ENCODE data around the gene MYADML2.
"Not testable (repeated sequence)": the region's sequence is repeated elsewhere in the genome, so short reads cannot be mapped to it uniquely, and the experiment has no call there.

Gene MYADML2, protein sequence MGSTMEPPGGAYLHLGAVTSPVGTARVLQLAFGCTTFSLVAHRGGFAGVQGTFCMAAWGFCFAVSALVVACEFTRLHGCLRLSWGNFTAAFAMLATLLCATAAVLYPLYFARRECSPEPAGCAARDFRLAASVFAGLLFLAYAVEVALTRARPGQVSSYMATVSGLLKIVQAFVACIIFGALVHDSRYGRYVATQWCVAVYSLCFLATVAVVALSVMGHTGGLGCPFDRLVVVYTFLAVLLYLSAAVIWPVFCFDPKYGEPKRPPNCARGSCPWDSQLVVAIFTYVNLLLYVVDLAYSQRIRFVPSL

DNA sequence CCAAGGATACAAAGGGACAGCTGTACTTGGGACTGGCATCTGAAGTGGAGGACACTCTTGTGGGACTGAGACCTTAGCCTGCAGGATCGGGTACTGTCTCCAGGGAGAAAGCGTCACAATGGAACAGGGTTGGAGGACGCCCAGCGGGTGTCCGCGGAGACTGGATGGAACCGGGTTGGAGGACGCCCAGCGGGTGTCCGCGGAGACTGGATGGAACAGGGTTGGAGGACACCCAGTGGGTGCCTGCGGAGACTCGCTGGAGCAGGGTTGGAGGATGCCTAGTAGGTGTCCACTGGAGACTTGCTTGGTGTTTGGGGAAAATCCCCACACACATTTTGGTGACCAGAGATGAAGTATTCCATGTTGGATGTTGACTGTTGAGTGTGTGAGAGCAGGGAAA lies at the start of gene MYADML2:
Gene MYADML2 (minus strand): TSS at position 45 of the 400 bp plus-strand sequence. CDS start 5,492 bp downstream, outside the sequence.
- DNase-seq (ENCODE audit: low spot score) = no peak

DNA sequence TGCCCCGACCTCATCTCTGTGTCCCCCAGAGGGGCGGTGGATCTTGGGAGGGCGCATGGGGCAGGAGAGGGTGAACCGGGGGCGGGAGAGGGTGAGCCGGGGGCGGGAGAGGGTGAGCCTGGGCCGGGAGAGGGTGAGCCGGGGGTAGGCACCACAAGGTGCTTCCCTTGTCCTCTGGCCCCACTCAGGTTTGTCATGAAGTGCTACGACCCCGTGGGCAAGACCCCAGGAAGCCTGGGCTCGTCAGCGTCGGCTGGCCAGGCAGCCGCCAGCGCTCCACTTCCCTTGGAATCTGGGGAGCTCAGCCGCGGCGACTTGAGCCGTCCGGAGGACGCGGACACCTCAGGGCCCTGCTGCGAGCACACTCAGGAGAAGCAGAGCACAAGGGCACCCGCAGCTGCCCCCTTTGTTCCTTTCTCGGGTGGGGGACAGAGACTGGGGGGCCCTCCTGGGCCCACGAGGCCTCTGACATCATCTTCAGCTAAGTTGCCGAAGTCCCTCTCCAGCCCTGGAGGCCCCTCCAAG lies 49.3 kb upstream of the MYADML2 start:
- DNase-seq (ENCODE audit: low spot score) = no peak

DNA sequence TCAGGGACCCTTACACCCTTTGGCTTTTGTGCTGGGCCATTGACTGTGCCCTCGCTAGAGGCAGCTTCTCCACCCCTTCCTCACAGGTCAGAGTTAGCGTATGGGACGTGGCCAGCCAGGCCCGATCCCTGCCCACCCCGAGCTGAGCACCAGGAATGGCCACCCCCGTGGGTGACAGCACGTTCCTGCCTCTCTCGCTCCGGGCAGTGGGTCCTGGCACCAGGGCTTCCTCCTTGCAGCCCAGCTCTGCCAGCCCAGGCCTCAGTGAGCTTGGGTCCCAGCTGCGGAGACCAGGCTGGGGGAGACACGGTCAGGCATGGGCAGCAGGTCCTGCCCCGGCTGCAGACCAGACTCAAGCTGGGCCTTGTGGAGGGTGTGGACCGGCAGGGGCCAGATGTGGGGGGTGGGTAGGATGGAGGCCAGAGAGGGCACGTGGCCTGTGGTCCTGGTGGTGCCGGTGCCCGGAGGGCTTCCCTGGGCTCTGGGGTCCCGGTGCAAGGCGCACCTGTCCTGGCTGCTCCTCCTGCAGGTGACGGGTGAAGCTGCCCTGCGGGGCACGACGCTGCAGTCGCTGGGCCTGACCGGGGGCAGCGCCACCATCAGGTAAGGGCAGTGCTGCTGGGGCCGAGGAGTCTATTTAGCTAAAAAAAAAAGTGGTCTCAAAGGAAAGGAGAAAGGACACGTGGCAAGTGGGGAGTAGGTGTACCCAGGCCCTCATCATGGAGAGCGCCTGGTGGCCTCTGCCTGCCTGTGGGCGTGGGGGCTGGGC lies 48.6 kb upstream of the MYADML2 start:
- DNase-seq (ENCODE audit: low spot score) = no peak

DNA sequence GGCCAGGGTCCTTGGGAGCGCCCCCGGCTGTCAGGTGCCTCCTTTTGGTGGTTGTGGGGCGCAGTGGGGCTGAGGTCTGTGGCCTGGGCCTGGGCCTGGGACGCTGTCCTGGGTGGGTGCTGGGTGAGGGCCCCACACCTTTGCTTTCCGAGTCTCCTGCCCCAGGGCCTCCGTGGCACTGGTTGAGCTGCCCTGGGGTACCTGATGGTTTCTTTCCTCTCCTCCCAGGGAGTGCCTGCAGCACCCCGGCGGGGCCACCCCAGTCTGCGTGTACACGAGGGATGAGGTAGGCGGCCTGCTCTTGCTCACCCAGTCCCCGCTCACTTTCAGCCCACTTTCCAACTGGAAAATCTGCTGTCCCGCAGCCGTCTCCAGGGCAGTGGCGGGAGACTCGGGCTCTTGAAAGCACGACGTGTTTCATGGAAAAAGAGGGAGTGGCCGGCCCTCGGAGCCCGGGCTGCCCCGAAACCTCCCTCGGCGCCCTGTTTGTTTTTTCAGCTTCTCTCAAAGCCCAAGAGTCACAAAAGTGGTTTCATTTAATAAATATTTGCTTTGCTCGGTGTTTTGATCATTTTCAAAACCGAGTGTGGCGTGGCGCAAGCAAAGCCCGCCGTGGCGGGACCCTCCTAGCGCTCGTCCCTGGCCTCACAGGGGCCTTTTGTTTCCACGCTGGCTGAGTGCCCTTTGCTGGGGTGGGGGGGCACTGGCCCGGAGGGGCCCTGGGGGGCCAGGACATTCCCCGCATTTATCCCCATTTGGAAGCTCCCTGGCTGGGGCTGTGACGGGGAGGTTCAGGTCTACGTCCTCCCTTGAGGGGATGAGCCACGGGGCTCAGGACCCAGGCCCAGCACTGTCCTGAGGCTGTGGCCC lies 47.8 kb upstream of the MYADML2 start:
- no peak for DNase-seq (ENCODE audit: low spot score)

DNA sequence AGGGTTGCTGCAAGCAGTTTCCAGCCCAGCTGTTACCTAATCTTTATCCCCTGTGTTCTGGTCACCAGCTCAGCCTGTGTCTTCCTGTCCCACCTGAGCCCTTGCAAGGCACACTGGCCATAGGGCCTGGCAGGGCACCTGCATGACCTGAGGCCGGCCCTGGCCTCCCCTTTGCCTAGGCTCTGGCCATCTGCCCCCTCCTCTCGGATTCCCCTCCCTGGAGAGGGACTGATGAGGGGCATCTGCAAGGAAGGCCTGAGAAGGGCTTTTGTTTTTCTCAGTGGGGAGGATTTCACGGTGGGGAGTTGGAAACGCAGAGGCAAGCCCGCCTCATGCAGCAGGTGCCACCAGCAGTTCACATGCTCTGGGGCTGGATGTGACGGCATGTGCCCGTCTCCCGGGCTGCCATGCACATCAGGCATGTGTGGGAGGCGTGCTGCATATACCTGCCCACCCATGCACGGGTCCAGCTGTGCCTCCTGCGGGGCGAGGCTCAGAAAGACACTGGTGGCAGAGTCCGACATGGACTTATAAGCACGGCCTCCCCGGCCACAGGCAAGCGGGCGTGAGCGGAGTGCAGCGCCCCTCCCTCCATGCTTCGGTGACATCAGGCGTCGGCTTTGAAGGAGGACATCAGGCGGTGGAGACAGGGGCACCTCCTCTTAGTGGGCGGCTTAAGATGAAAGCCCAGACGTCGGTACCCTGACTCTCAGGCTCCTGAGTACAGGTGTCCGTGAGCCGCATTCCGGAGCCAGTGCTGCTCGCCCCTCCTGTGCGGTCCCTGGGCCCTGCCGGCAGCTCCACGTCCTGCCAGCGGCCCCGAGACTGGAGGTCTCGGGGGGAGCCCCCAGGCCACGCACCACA lies 46.9 kb upstream of the MYADML2 start:
- DNase-seq (ENCODE audit: low spot score) = no peak

DNA sequence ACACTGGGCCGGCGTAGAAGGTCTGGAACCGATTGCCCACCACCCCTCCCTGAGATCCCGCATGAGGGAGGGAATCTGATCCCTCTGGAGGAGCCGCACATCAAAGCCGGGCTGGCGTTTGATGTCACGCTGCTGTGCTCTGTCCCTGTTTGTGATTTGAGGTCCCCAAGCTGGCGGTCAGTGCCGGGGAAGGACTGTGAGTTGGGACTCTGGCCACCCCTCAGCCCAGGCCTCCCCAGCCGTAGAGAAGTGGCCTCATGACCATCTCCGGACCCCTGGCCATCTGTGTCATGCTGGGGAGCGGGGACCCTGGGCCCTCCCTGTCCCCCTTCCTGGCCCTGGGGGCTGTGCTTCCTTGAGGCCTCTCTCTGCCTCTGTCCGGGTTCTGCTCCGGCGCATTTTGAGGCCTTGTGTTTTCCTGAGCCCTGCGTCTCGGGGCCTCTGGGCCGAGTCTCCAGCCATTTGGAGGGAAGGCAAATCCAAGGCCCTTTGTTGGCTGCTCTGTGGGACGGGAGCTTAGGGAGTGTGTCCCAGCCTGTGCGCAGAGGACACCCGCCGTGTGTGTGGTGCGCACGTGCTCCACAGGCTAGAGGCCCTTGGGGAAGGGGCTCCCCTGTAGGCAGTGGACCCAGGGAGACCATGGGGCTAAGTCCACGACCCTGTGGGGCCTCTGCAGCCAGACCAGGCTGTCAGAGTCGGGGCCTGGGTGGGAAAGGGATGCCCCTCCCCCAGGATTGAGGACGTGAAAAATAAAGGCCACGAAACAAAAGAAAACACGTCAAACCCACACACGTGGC lies 45.5 kb upstream of the MYADML2 start:
- no peak for DNase-seq (ENCODE audit: low spot score)

DNA sequence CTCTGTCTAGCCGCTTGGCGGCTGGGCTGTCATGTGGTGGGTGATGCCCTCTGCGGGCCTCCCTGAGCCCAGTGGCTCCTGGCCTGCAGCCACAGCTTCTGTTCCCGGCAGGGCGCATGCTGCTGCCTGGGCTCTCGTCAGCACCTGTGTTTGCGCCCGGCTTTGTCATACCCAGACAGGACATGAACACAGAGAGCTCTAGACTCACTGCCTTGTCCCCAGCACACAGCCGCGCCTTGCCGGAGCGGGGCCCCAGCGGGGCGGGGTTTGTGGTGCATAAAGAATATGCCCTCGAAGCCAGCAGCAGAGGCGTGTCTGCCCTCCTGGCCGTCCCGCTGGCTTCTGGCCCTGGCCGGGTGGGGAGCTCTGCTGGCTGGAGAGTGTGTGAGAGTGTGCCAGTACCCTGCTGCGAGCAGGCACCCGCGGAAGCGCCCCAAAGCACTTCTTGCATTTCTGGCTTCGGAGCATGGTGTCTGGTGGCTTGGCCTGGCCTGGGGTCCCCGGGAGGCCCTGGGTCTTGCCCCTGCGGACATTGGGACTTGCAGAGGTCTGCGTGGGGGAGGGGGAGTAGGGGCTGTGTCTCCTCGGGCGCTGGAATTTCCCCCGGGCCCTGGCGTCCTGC lies 44.8 kb upstream of the MYADML2 start:
- DNase-seq (ENCODE audit: low spot score) = peak; percentile 61

DNA sequence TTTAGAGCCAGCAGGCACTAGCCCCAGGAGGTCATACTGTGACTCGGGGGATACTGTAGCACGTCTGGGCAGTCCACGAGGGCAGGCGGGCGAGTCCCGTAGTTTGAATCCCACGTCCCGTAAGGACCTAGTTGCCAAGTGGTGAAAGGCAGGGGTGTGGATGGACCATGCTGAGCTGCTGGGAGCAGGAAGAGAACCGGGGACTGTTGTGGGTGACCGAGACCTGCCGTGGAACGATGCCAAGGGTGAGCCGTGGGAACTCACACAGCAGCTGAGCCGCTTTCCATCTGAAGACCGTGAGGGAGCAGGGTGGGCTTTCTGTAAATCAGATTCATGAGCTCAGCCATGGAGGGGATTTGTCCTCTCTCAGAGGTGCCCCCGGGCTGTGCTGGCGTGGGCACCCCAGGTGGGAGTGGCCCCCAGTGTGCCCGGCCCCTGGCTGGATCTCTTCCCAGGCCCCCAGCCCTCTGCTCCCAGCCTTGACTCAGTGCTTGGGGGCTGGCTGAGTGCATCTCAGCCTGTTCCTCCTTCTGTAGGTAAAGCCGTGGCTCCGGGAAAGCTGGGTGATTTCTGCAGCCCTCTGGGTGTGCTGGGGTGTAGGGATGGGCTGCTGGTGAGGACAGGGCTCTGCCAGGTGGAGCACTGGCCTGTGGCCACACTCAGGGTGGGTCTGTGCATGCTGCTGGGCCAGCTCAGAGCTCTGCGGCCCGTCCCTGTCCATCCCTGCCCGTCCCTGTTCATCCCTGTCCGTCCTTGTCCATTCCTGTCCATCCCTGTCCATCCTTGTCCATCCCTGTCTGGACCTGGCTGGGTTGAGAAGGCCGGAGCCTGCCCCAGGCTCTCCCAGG lies 44.0 kb upstream of the MYADML2 start:
- DNase-seq (ENCODE audit: low spot score) = no peak

DNA sequence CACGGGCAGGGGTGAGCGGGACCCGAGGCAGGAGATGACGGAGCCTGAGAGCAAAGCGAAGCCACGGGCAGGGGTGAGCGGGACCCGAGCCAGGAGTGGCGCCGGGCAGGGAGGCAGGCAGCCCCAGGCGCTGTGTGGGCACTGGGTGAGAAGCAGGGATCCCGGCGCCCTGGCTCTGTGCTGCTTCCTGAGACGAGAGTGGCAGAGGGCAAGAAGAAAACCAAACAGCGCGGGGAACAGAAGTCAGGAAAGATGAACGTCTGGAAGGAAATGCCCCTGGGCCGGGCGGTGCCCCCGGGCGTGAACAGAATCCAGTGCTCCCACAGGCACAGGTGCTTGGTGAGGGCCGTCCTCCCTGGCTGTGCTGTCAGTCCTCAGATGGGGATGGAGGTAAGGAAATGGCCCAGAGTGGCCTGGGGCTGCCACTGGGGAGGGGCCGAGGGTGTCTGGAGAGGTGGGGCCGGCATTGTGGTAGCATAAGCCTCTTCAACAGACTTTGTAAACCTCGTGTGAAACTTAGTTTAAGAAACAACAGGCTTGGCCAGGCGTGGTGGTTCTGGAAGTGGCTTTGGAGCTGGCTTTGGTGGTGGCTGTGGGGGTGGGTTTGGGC lies 40.2 kb upstream of the MYADML2 start:
- no peak for DNase-seq (ENCODE audit: low spot score)

DNA sequence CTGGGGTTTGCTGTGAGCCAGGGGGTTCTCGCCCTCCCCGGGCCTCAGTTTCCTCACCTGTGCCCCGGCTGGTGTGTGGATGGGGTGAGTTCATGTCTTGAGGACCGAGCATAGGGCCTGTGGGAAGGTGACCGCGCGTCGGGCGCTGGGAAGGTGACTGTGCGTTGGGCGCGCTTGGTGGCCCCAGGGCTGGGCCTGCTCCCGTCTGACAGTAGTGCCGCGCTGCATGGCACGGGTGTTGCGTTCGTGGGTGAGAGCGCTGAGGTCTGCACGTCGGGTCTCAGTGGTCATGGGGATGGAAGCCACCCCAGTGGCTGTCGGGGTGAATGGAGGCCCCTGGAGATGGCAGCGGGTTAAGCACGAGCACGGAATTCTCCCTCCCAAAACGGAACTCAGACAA lies 39.6 kb upstream of the MYADML2 start:
- no peak for DNase-seq (ENCODE audit: low spot score)

DNA sequence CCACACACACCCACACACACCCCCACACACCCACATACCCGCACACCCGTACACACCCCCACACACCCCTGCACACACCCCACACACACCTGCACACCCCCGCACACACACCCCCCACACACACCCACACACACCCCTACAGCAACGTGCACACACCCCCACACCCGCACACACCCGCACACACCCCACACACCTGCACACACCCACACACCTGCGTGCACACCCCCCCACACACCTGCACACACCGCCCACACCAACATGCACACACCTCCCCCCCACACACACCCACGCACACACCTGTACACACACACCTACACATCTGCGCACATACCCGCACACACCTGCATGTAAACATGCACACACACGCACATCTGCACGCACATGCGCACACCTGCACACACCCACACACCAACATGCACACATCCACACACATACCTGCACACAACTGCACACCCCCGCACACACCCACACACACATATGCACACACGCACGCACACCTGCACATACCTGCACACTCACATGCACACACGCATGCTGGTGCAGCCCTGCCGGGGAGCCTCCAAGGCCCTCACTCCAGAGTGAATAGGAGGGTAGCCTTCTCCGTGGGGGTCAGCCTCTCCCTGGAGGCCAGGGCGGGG lies 37.9 kb upstream of the MYADML2 start:
- DNase-seq (ENCODE audit: low spot score) = no peak

DNA sequence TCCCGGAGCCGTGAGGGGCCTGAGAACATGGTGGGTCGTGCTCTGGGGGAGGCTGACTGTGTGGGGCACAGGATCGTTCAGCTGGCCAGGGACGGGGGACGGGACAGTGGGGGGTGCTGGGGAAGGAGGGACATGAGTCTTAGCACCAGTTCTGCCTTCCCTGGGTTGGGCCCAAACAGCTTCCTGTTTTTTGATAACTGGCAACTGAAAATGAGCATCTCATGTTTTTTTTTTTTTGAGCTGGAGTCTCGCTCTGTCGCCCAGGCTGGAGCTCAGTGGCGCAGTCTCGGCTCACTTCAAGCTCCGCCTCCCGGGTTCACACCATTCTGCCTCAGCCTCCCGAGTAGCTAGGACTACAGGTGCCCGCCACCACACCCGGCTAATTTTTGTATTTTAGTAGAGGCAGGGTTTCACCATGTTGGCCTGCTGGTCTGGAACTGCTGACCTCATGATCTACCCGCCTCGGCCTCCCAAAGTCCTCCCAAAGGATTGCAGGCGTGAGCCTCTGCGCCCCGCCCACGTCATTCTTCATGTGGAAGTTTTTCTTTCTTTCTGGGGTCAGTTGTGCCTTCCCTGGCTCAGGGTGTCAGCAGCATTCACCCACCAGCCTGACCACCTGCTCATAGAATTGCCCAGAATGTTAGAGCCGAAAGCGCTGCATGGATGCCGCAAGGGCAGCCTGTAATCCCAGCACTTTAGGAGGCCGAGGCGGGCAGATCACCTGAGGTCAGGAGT lies 36.8 kb upstream of the MYADML2 start:
- no peak for DNase-seq (ENCODE audit: low spot score)

DNA sequence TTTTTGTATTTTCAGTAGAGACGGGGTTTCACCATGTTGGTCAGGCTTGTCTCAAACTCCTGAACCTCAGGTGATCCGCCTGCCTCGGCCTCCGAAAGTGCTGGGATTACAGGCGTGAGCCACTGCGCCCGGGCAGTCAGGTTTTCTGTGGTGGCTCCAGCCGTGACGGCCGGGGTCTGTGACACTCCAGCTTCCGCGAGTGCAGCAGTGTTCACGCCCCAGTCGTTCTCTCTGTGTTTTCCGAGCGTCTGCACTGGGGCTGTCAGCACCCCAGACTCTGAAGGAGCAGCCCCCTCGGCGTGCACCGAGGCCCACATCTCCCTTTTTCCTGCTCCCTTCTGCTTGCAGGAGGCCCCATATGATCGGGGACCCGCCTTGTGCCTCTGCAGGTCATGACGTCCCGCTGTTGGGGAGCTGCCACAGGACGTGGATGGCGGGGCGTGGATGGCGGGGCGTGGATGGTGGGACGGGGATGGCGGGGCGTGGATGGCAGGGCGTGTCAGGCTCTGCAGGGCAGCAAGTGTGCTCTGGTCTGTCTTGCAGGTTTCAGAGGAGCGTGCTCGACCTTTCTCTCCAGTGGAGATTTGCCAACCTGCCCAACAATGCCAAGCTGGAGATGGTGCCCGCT lies 36.1 kb upstream of the MYADML2 start:
- no peak for DNase-seq (ENCODE audit: low spot score)

DNA sequence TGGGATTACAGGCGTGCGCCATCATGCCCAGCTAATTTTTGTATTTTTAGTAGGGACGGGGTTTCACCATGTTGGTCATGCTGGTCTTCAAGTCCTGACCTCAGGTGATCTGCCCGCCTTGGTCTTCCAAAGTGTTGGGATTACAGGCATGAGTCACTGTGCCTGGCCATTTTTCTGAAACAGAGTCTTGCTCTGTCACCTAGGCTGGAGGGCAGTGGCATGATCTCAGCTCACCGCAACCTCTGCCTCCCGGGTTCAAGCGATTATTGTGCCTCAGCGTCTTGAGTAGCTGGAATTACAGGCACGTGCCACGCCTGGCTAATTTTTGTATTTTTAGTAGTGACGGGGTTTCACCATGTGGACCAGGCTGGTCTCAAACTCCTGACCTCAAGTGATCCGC lies 34.5 kb upstream of the MYADML2 start:
- DNase-seq (ENCODE audit: low spot score) = not testable (repeated sequence)

DNA sequence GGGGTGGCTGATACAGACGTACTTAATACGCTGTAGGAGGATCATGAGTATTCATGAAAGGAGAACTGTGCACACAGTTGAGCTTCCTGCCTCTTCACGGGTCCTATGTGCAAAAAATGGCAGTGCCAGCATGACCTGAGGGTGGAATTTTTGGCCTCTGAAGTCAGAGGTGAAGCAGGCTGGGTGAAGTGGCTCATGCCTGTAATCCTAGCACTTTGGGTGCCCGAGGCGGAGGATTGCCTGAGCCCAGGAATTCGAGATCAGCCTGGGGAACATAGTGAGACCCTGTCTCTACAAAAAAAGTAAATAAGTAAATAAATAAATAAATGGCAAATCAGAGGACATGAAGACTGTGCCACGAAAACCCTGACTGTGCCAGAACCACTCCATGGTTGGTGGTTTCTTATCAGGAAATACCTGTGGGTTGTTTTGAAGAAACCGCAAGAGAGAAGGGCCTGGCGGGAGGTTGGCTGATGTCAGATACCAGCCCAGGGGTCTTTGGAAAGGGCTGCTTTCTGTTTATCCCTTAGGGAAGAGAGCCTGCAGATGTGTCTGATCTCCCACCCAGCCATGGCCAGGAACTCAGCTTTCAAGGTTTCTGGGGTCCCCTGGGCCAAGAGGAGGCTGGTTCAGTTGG lies 33.8 kb upstream of the MYADML2 start:
- DNase-seq (ENCODE audit: low spot score) = no peak

DNA sequence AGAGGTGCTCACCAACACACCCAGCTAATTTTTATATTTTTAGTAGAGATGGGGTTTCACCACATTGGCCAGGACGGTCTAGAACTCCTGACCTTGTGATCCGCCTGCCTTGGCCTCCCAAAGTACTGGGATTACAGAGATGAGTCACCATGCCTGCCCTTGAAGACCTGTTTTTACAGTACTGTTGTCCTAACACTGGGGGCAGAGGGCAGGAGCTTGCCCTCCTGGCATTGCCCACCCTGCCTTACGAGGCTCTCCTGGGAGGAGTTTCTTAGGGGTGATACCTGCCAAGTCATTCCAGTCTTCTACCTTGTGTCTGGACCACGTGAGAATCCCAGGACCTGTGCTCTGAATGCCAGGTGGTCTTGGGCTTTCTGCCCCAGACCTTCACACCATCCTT lies 33.1 kb upstream of the MYADML2 start:
- no peak for DNase-seq (ENCODE audit: low spot score)
